ENCODE measurements around the gene SNAI3. TPM values are rescaled to one million over a fixed set of nuclear protein-coding genes. Genes with fewer than 3 reads are reported as not detected.
A peak's percentile ranks its signal among the peaks of the same experiment; 100 is the strongest.

The SNAI3 gene
- total RNA-seq, 6 experiments from 2014 or later = 0.15 to 0.98 (median 0.35) TPM

DNA sequence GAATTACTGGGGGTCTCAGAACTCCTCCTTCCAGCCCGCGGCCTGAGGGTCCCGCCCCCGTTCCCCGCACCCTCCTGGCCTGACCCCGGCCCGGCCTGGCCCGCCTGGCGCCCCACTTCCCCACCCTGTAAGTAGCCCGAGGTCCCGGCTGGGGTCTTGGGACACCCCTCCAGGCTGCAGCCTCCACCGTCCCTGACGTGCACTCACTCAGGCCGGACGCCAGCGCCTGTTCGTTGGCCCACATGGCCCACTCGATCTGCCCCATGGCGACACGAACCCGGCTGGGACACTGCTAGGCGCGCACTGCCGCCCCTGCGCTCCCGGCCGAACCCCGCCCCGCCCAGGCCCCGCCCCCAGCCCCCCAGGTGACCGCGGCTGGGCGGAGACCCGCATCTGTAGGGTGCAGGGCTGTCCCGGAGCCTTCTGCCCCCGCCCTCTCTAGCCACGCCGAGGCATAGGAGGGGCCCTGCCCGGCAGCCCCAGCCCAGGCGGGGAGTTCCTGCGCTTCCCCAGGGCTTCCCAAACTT is 35.5 kb downstream of the SNAI3 start, which contains the start of gene CYBA:
TSS of gene CYBA (minus strand) at position 305 of the 527 bp plus-strand sequence. CDS start at position 265, 40 bp downstream.
- 74% methylated on average over 9 of the region's 41 CpGs for WGBS (ENCODE audit: insufficient coverage, low coverage, low lambda C conversion rate, missing lambda C conversion rate)
- ATAC-seq = peak; percentile 74 to 88 (median 82)
- H3K27ac ChIP-seq = peak within 1 kb of the TSS; percentile 50 to 92 (median 72)
- H3K27me3 ChIP-seq = no peaks in the 10 kb centered on the region
- intact Hi-C loops (cut with DNase I) = no loop called here
- H3K9me3 ChIP-seq = no peaks in the 10 kb centered on the region
- H3K4me1 ChIP-seq = no peaks in the 10 kb centered on the region
- peak within 1 kb of the TSS; percentile 55 to 63 (median 61) for H3K4me3 ChIP-seq
- TF ChIP-seq POLR2A (IDR thresholded peaks at IDR 0.05) (peak; percentile 34), CTCF (IDR thresholded peaks at IDR 0.05) (no peak)
- H3K36me3 ChIP-seq = peaks cover 0 to 25% (median 0%) of the 10 kb centered on the region in 4 donors
- peak; percentile 74 to 88 (median 84) for DNase-seq

GRCh38 chr16:88649924-88650748 is 36.2 kb downstream of the SNAI3 start:
- WGBS (ENCODE audit: insufficient coverage, low coverage, low lambda C conversion rate, missing lambda C conversion rate) = 70% methylated on average over 3 of the region's 37 CpGs
- peak in 2 of 3 donors; percentile 66 to 71 for DNase-seq
- H3K27me3 ChIP-seq = no peaks in the 10 kb centered on the region
- ATAC-seq = peak; percentile 4 to 34 (median 16)
- H3K27ac ChIP-seq = peak overlapping the region; percentile 50 to 92 (median 72)
- intact Hi-C loops (cut with DNase I) = no loop called here
- H3K36me3 ChIP-seq = peaks cover 0 to 18% (median 0%) of the 10 kb centered on the region in 4 donors
- no peak for TF ChIP-seq CTCF (IDR thresholded peaks at IDR 0.05)
- H3K4me1 ChIP-seq = no peaks in the 10 kb centered on the region
- no peaks in the 10 kb centered on the region for H3K9me3 ChIP-seq
- H3K4me3 ChIP-seq = peak overlapping the region; percentile 55 to 63 (median 61)

- no peaks in the 10 kb centered on the region for H3K27me3 ChIP-seq
- ATAC-seq (peak in 1 of 4 donors; percentile 4), DNase-seq (no peak)
- 47% methylated on average over 14 of the region's 20 CpGs for WGBS (ENCODE audit: insufficient coverage, low coverage, low lambda C conversion rate, missing lambda C conversion rate)
- H3K4me3 ChIP-seq = peak overlapping the region; percentile 55 to 63 (median 61)
- H3K4me1 ChIP-seq = no peaks in the 10 kb centered on the region
- no peaks in the 10 kb centered on the region for H3K9me3 ChIP-seq
- TF ChIP-seq CTCF (IDR thresholded peaks at IDR 0.05) = no peak
- intact Hi-C loops (cut with DNase I) = no loop called here
- peak overlapping the region; percentile 50 to 92 (median 72) for H3K27ac ChIP-seq
- H3K36me3 ChIP-seq = peaks cover 0 to 11% (median 0%) of the 10 kb centered on the region in 4 donors
Measured at GRCh38 chr16:88649195-88649923, 36.9 kb downstream of the SNAI3 start.

DNA sequence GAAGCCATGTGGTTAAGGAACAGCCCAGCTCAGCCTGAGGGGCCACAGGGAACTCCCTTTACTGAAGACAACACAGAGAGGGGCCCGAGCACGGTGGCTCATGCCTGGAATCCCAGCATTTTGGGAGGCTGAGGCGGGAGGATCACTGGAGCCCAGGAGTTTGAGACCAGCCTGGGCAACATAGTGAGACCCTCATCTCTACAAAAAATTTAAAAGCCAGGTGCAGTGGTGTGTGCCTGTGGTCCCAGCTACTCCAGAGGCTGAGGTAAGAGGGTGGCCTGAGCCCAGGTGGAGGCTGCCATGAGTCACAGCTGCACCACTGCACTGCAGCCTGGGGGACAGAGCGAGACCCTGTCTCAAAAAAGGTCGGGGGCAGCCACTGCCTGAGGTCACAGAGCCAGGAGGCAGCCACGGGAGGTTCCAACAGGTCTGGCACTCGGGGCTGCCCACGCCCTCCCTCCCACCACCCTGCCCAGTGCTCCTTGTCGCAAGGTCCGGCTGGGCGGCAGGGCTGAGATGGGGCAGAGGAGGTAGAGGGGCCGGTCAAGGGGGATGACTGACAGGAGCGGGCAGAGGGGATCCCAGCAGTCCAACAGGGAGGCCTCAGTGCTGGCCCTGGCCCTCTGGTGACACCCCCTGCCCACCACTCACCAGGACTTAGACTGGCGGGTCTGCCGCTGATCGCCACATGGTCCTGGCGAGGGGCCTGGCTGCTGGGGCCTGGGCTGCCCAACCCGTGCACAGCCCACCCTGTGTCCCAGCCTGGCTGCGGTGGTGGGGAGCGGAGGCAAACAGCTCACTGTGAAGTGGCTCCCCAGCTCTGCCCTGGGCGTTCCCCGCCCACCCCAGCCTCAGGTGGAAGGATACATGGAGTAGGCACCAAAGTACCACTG is 38.9 kb downstream of the SNAI3 start:
- Histone ChIP-seq H3K36me3 (no peaks in the 10 kb centered on the region), H3K9me3 (no peaks in the 10 kb centered on the region), H3K4me3 (no peak overlapping the region), H3K27ac (no peak overlapping the region), H3K4me1 (no peaks in the 10 kb centered on the region), H3K27me3 (no peaks in the 10 kb centered on the region)
- TF ChIP-seq POLR2A (IDR thresholded peaks at IDR 0.05) = no peak
- TF ChIP-seq CTCF (IDR thresholded peaks at IDR 0.05) = no peak
- ATAC-seq (no peak), DNase-seq (peak; percentile 16 to 55 (median 43))
- WGBS (ENCODE audit: insufficient coverage, low coverage, low lambda C conversion rate, missing lambda C conversion rate) = 30% methylated on average over 2 of the region's 22 CpGs
- intact Hi-C loops (cut with DNase I) = no loop called here
